ENCODE measurements around the gene TLCD1. TPM values are rescaled to one million over a fixed set of nuclear protein-coding genes. Genes with fewer than 3 reads are reported as not detected.

The TLCD1 gene
- total RNA-seq, 1 donor from 2014 or later: 16.2 TPM

- TF ChIP-seq, protein P1, sequence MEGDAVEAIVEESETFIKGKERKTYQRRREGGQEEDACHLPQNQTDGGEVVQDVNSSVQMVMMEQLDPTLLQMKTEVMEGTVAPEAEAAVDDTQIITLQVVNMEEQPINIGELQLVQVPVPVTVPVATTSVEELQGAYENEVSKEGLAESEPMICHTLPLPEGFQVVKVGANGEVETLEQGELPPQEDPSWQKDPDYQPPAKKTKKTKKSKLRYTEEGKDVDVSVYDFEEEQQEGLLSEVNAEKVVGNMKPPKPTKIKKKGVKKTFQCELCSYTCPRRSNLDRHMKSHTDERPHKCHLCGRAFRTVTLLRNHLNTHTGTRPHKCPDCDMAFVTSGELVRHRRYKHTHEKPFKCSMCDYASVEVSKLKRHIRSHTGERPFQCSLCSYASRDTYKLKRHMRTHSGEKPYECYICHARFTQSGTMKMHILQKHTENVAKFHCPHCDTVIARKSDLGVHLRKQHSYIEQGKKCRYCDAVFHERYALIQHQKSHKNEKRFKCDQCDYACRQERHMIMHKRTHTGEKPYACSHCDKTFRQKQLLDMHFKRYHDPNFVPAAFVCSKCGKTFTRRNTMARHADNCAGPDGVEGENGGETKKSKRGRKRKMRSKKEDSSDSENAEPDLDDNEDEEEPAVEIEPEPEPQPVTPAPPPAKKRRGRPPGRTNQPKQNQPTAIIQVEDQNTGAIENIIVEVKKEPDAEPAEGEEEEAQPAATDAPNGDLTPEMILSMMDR (IDR thresholded peaks at IDR 0.05): no peak
- Histone ChIP-seq H3K4me3 (no peak overlapping the region), H3K27ac (no peak overlapping the region), H3K9me3 (no peaks in the 10 kb centered on the region), H3K36me3 (peaks cover 16% of the 10 kb centered on the region), H3K4me1 (peaks cover 16% of the 10 kb centered on the region), H3K27me3 (no peaks in the 10 kb centered on the region)
- no peak for ATAC-seq
- no peak for DNase-seq
- intact Hi-C loops (cut with DNase I): no loop called here
These were observed 13.2 kb downstream of the TLCD1 start for GRCh38 chr17:28712705-28713415.

GRCh38 chr17:28712032-28712704 is 13.9 kb downstream of the TLCD1 start:
- intact Hi-C loops (cut with DNase I): no loop called here
- H3K27me3 ChIP-seq: no peaks in the 10 kb centered on the region
- ATAC-seq (peak; percentile 40), DNase-seq (peak; percentile 81)
- H3K27ac ChIP-seq: peak overlapping the region; percentile 90
- H3K36me3 ChIP-seq: peaks cover 16% of the 10 kb centered on the region
- TF ChIP-seq, protein P1 (IDR thresholded peaks at IDR 0.05): no peak
- H3K9me3 ChIP-seq: no peaks in the 10 kb centered on the region
- H3K4me1 ChIP-seq: peaks cover 16% of the 10 kb centered on the region
- peak overlapping the region; percentile 80 for H3K4me3 ChIP-seq

DNA sequence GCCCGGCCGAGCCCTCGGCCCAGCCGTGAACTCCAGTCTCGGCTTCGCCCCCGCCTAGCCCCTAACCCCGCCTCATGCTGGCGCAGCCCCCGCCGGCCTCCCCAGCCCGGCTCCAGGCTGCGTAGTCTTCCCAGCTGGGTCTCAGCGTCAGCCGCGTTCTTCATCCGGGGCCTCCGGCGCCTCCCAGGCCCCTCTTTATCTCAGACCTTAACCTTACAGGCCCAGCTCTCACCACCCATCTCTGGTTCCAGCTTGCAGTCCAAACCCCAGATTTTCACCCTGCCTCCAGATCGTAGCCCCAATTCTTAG is 14.4 kb downstream of the TLCD1 start, which contains the start of gene PROCA1:
PROCA1 (minus strand) TSS at position 166 of the 309 bp plus-strand sequence. CDS start 228 bp downstream, outside the sequence.
- TF ChIP-seq, protein P1 (IDR thresholded peaks at IDR 0.05): no peak
- H3K27me3 ChIP-seq: no peaks in the 10 kb centered on the region
- peaks cover 12% of the 10 kb centered on the region for H3K4me1 ChIP-seq
- H3K36me3 ChIP-seq: peaks cover 16% of the 10 kb centered on the region
- ATAC-seq (no peak), DNase-seq (no peak)
- H3K4me3 ChIP-seq: peak within 1 kb of the TSS; percentile 80
- no peaks in the 10 kb centered on the region for H3K9me3 ChIP-seq
- intact Hi-C loops (cut with DNase I): no loop called here
- H3K27ac ChIP-seq: peak within 1 kb of the TSS; percentile 90

DNA sequence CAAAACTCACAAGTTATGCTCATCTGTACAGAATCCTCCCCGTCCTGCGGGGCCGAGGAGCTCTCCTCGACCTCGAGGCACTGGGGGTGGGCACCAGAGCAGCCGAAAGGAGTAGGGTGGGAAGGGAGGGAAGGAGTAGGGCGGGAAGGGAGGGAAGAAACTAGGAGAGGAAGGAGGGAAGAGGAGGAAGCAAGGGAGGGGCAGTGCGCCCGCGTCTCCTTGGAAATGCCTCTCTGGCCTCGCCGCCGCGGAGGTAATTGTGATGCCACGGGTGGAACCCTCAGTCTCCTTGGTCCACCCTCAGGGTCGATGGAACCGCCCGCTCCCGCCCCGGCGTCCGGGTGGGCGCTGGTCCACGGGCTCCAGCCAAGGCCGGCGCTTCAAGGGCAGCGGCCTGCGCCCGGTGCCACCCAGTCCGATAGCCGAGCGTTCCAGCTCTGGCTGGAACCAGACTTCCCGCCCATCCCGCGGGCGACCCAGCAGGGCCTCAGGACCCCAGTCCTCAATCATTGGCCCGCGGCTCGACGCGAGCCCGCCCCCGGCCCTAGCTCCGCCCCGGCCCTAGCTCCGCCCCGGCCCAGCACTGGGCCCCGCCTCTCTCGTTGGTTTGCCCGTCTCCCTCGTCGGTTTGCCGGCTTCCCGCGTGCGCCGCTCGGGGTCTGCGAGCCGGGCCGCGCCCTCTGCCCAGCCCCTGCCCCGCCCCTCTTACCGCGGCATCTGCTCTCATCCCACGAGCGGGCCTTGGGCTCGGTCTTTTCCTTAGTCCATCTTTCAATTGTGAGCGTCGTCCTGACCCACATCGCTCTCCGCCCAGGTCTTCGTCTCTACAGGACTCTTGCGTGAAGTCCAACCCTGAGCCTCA is 14.9 kb downstream of the TLCD1 start:
- H3K36me3 ChIP-seq: peaks cover 16% of the 10 kb centered on the region
- peak; percentile 95 for DNase-seq
- H3K27me3 ChIP-seq: no peaks in the 10 kb centered on the region
- peaks cover 7% of the 10 kb centered on the region for H3K4me1 ChIP-seq
- peak overlapping the region; percentile 80 for H3K4me3 ChIP-seq
- no peaks in the 10 kb centered on the region for H3K9me3 ChIP-seq
- intact Hi-C loops (cut with DNase I): no loop called here
- TF ChIP-seq, protein P1 (IDR thresholded peaks at IDR 0.05): no peak
- peak overlapping the region; percentile 90 for H3K27ac ChIP-seq
- ATAC-seq: peak; percentile 96

GRCh38 chr17:28707339-28707720 is 18.7 kb downstream of the TLCD1 start:
- DNase-seq: no peak
- H3K9me3 ChIP-seq: no peaks in the 10 kb centered on the region
- peaks cover 6% of the 10 kb centered on the region for H3K4me1 ChIP-seq
- TF ChIP-seq, protein P1 (IDR thresholded peaks at IDR 0.05): no peak
- ATAC-seq: no peak
- H3K27me3 ChIP-seq: no peaks in the 10 kb centered on the region
- H3K27ac ChIP-seq: no peak overlapping the region
- no peak overlapping the region for H3K4me3 ChIP-seq
- intact Hi-C loops (cut with DNase I): no loop called here
- peaks cover 14% of the 10 kb centered on the region for H3K36me3 ChIP-seq
